OCI-LY7 (cell line): ENCODE measurements around the gene TPM1. TPM values are rescaled to one million over a fixed set of nuclear protein-coding genes. Genes with fewer than 3 reads are reported as not detected.

Experiments used
- BruUV-seq: library from RNA; stranded (reverse); fragments of 400-500 nt; replicated peaks from 2 replicates; lab custom pipeline; 2021; lab: Mats Ljungman, UMichigan
- CTCF ChIA-PET: fragments of 300-600 bp; sonication (Branson Sonifier 250); formaldehyde crosslinking; loops from one replicate; lab custom pipeline; 2022; ENCODE audit warnings: antibody characterized with exemption; ENCODE audit not compliant: unreplicated experiment; lab: Charles Lee
- POLR2A ChIA-PET: fragments of 300-600 bp; sonication (Branson Sonifier 250); formaldehyde crosslinking; loops from one replicate; lab custom pipeline; 2022; ENCODE audit warnings: antibody characterized with exemption; lab: Charles Lee
- DNase-seq: peaks from one replicate; pipeline ENCODE4 v3.0.0-alpha.2; 2015; ENCODE audit warnings: low spot score
- H2AFZ ChIP-seq: fragments of 200-600 bp; sonication (generic), shearing (Covaris generic); 2 replicates; pipeline ENCODE4 v1.6.1; 2014; ENCODE audit warnings: mild to moderate bottlenecking, antibody characterized with exemption, low read length, moderate library complexity
- H3K27ac ChIP-seq: fragments of 200-600 bp; sonication (generic); 2 replicates; pipeline ENCODE4 v1.5.1; 2014; ENCODE audit warnings: mixed run types, low read depth, mild to moderate bottlenecking, moderate library complexity, low read length, inconsistent platforms; ENCODE audit not compliant: poor library complexity, severe bottlenecking
- H3K36me3 ChIP-seq: fragments of 200-600 bp; sonication (generic); 2 replicates; pipeline ENCODE4 v1.6.1; 2014; ENCODE audit warnings: mild to moderate bottlenecking, antibody characterized with exemption, low read length, moderate library complexity, mixed read lengths; ENCODE audit not compliant: insufficient read depth
- H3K4me1 ChIP-seq: fragments of 200-600 bp; sonication (generic); 2 replicates; pipeline ENCODE4 v1.5.1; 2014; ENCODE audit warnings: mild to moderate bottlenecking, low read length; ENCODE audit not compliant: insufficient read depth, poor library complexity, severe bottlenecking
- H3K4me2 ChIP-seq: fragments of 200-600 bp; sonication (generic); 2 replicates; pipeline ENCODE4 v1.6.1; 2014; ENCODE audit warnings: mild to moderate bottlenecking, low read length
- H3K4me3 ChIP-seq: fragments of 200-600 bp; sonication (generic); 2 replicates; pipeline ENCODE4 v1.5.1; 2014; ENCODE audit warnings: mild to moderate bottlenecking, low read depth, low read length; ENCODE audit not compliant: poor library complexity, severe bottlenecking
- H3K79me2 ChIP-seq: fragments of 200-600 bp; sonication (generic); 2 replicates; pipeline ENCODE4 v1.6.1; 2016; ENCODE audit warnings: low read depth, mild to moderate bottlenecking, low read length, moderate library complexity, mixed read lengths; ENCODE audit not compliant: insufficient read depth
- H3K9me2 ChIP-seq: fragments of 200-600 bp; sonication (generic); 2 replicates; pipeline ENCODE4 v1.6.1; 2016; ENCODE audit warnings: mild to moderate bottlenecking, low read length, mixed read lengths; ENCODE audit not compliant: insufficient read depth
- H3K9me3 ChIP-seq: fragments of 200-600 bp; sonication (generic); 2 replicates; pipeline ENCODE4 v1.6.1; 2014; ENCODE audit warnings: mild to moderate bottlenecking, mixed run types, low read length, mixed read lengths
- H4K20me1 ChIP-seq: fragments of 200-600 bp; sonication (generic); 2 replicates; pipeline ENCODE4 v1.6.1; 2014; ENCODE audit warnings: mild to moderate bottlenecking, antibody characterized with exemption, low read length, moderate library complexity, mixed read lengths; ENCODE audit not compliant: insufficient read depth
- CTCF ChIP-seq: fragments of 200-600 bp; sonication (generic); conservative IDR thresholded peaks from 2 replicates; pipeline ENCODE4 v1.5.1; 2014; ENCODE audit warnings: mild to moderate bottlenecking, antibody characterized with exemption, low read length, moderate library complexity, mixed read lengths
- EZH2phosphoT487 ChIP-seq: fragments of 200-600 bp; sonication (generic); IDR thresholded peaks from 2 replicates; pipeline ENCODE4 v1.6.1; 2018; ENCODE audit warnings: low read depth, borderline replicate concordance, mild to moderate bottlenecking, mixed run types, antibody characterized with exemption, low read length, moderate library complexity, mixed read lengths
- intact Hi-C: fragments of 100-400 bp; cut with micrococcal nuclease; formaldehyde crosslinking; loops from one replicate; pipeline ENCODE4 v1.10.0; 2022; ENCODE audit not compliant: unreplicated experiment
- total RNA-seq, 2 experiments: library from RNA; depleted of rRNA in 1 of 2; stranded (reverse); fragments of >200 nt in 1 of 2; shearing (Covaris generic) in 1 of 2; gene quantifications; 2 replicates each; pipeline ENCODE4 v1.2.3, GENCODE V29; 2014 to 2022

The TPM1 gene
- total RNA-seq, 2 experiments from 2014 or later: 19.3 to 19.9 TPM

GRCh38 chr15:63090887-63091286 lies 48.3 kb downstream of the TPM1 start:
- ChIA-PET POLR2A (interaction anchor here (0.5 kb wide), 1 partner anchor 237 kb away, joined by 3 read pairs; no protein-coding TSS in a partner anchor), CTCF (no interaction called here)
- H3K79me2 ChIP-seq: no peaks in the 10 kb centered on the region

GRCh38 chr15:63091679-63092446 lies 49.3 kb downstream of the TPM1 start:
- Histone ChIP-seq H3K79me2 (no peaks in the 10 kb centered on the region), H3K4me2 (no peak overlapping the region), H3K27ac (no peak overlapping the region), H2AFZ (no peak overlapping the region), H4K20me1 (no peaks in the 10 kb centered on the region), H3K36me3 (no peaks in the 10 kb centered on the region), H3K9me3 (no peaks in the 10 kb centered on the region), H3K9me2 (no peaks in the 10 kb centered on the region), H3K4me3 (no peak overlapping the region), H3K4me1 (peaks cover 5% of the 10 kb centered on the region)
- no peak for TF ChIP-seq CTCF
- TF ChIP-seq EZH2phosphoT487: no peak
- DNase-seq: no peak
- intact Hi-C loops: loop anchor here (2.0 to 5.0 kb wide), 4 partner anchors 43 to 309 kb away; no protein-coding TSS in a partner anchor
- no TSS peak for BruUV-seq
- POLR2A ChIA-PET: interaction anchor here (0.6 kb wide), 2 partner anchors 45 to 82 kb away, joined by 3 read pairs; no protein-coding TSS in a partner anchor
- CTCF ChIA-PET: no interaction called here

More at GRCh38 chr15:63090887-63091286, 48.3 kb downstream of the TPM1 start:
- no peak overlapping the region for H3K4me2 ChIP-seq
- DNase-seq: no peak
- no peak overlapping the region for H2AFZ ChIP-seq
- TF ChIP-seq CTCF (no peak), EZH2phosphoT487 (no peak)
- no TSS peak for BruUV-seq
- intact Hi-C loops: loop anchor here (5.0 kb wide), 1 partner anchor 244 kb away; no protein-coding TSS in a partner anchor
- no peak overlapping the region for H3K4me3 ChIP-seq
- no peak overlapping the region for H3K27ac ChIP-seq
- H3K9me2 ChIP-seq: no peaks in the 10 kb centered on the region
- H3K4me1 ChIP-seq: peaks cover 5% of the 10 kb centered on the region
- H3K9me3 ChIP-seq: no peaks in the 10 kb centered on the region
- no peaks in the 10 kb centered on the region for H3K36me3 ChIP-seq
- no peaks in the 10 kb centered on the region for H4K20me1 ChIP-seq
